Loucy (cell line): ENCODE measurements around the gene CAMK2G.

ENCODE experiments used
- CTCF ChIP-seq: fragments of 200-600 bp; sonication (generic); conservative IDR thresholded peaks from 2 replicates; pipeline ENCODE4 v1.5.1; 2014; ENCODE audit warnings: mild to moderate bottlenecking, antibody characterized with exemption, low read length
- EZH2phosphoT487 ChIP-seq: fragments of 200-600 bp; IDR thresholded peaks from 2 replicates; pipeline ENCODE4 v1.6.1; 2018; ENCODE audit warnings: antibody characterized with exemption, mild to moderate bottlenecking, moderate library complexity, borderline replicate concordance

GRCh38 chr10:73862011-73862410 lies 12.3 kb downstream of the CAMK2G start:
- TF ChIP-seq CTCF: no peak
- no peak for TF ChIP-seq EZH2phosphoT487
